Measurements from ENCODE around the gene FAM81A.

- TF ChIP-seq CTCF (IDR thresholded peaks at IDR 0.05) = no peak
- no peak for TF ChIP-seq KAT7 (CRISPR knock-in tag; IDR thresholded peaks at IDR 0.05; ENCODE audit: borderline replicate concordance)
- no peak for TF ChIP-seq JUN (CRISPR knock-in tag; IDR thresholded peaks at IDR 0.05)
- TF ChIP-seq CREM (CRISPR knock-in tag; IDR thresholded peaks at IDR 0.05) = no peak
- TF ChIP-seq USF2 (CRISPR knock-in tag; IDR thresholded peaks at IDR 0.05) = no peak
- no peak for TF ChIP-seq ELF4 (CRISPR knock-in tag; IDR thresholded peaks at IDR 0.05; ENCODE audit: low read depth)
These were observed 32.9 kb upstream of the FAM81A start for GRCh38 chr15:59405079-59405478.

Data from WTC11 (cell line).